RWPE1 (cell line): ENCODE measurements around the gene MMP25.
"Not testable (repeated sequence)": the region's sequence is repeated elsewhere in the genome, so short reads cannot be mapped to it uniquely, and the experiment has no call there.

Experiments
- CTCF ChIA-PET: fragments of 350-600 bp; sonication (Branson Sonifier 250); formaldehyde crosslinking; extraction: SDS; loops from one replicate; lab custom pipeline; 2021; lab: Yijun Ruan, JAX
- POLR2A ChIA-PET: fragments of 400-600 bp; formaldehyde crosslinking; extraction: SDS; loops from one replicate; lab custom pipeline; 2020; ENCODE audit warnings: antibody characterized with exemption; ENCODE audit not compliant: low non-redundant PET; lab: Yijun Ruan, JAX
- DNase-seq: peaks from one replicate; pipeline ENCODE4 v3.0.0; 2012; ENCODE audit warnings: low spot score
- H3K27ac ChIP-seq: fragments of 450-650 bp; 2 replicates; pipeline ENCODE4 v1.5.1; 2017
- CTCF ChIP-seq: fragments of 450-650 bp; conservative IDR thresholded peaks from 2 replicates; pipeline ENCODE4 v1.5.1; 2017; ENCODE audit warnings: low read depth, mild to moderate bottlenecking

MMP25 gene

GRCh38 chr16:3066440-3066748 is 20.0 kb downstream of the MMP25 start:
- DNase-seq, result no peak
- TF ChIP-seq CTCF, result no peak
- no peak overlapping the region for H3K27ac ChIP-seq
- ChIA-PET CTCF (interaction anchor here (0.9 kb wide), 1 partner anchor 30 kb away, joined by 3 read pairs; no protein-coding TSS in a partner anchor), POLR2A (no interaction called here)

- DNase-seq, result no peak
- no peak for TF ChIP-seq CTCF
- ChIA-PET POLR2A (no interaction called here), CTCF (interaction anchor here (0.9 kb wide), 1 partner anchor 103 kb away, joined by 4 read pairs; no protein-coding TSS in a partner anchor)
- H3K27ac ChIP-seq, result no peak overlapping the region; the same call in 1 of the 2 replicates
Observed at GRCh38 chr16:3068487-3068886, 22.1 kb downstream of the MMP25 start.

- DNase-seq, H3K27ac ChIP-seq, POLR2A ChIA-PET: not testable (repeated sequence)
- CTCF ChIA-PET, result interaction anchor here (0.5 kb wide), 1 partner anchor 97 kb away, joined by 4 read pairs; no protein-coding TSS in a partner anchor
Observed at GRCh38 chr16:3069146-3069545, 22.8 kb downstream of the MMP25 start.

DNA sequence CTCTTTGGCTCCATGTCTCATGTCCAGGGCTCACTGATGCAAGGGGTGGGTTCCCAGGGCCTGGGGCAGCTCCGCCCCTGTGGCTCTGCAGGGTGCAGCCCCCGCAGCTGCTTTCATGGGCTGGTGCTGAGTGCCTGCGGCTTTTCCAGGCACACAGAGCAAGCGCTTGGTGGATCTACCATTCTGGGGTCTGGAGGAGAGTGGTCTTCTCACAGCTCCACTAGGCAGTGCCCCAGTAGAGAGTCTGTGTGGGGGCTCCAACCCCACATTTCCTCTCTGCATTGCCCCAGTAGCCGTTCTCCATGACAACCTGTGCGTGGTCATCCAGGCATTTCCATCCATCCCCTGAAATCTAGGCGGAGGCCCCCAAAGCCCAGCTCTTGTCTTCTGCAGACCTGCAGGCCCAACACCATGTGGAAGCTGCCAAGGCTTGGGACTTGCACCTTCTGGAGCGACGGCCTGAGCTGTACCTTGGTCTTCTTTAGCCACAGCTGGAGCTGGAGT is 24.3 kb downstream of the MMP25 start:
- ChIA-PET POLR2A (no interaction called here), CTCF (interaction anchor here (1.8 kb wide), 1 partner anchor 12 kb away, joined by 4 read pairs; no protein-coding TSS in a partner anchor)
- TF ChIP-seq CTCF, result no peak
- no peak for DNase-seq
- no peak overlapping the region for H3K27ac ChIP-seq

DNA sequence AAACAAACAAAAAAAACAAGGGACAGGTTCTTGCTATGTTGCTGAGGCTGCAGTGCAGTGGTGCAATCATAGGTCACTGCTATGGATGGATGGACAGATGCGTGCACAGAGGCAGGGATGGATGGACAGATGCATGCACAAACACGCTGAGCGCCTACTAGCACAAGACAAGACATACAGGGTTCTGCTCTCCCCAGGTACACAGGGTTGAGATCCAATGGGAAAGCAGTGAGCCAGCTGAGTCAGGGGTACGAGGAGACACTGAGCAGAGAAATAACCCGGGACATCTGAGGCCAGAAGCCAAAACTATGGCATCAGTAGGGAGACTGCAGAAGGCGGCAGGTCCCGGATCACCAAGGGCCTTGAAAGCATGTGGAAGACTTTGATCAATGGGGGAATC is 25.3 kb downstream of the MMP25 start:
- CTCF ChIA-PET, result interaction anchor here (1.8 kb wide), 1 partner anchor 13 kb away, joined by 4 read pairs; no protein-coding TSS in a partner anchor
- DNase-seq, result no peak
- no peak overlapping the region for H3K27ac ChIP-seq
- TF ChIP-seq CTCF, result no peak
- POLR2A ChIA-PET, result no interaction called here

DNA sequence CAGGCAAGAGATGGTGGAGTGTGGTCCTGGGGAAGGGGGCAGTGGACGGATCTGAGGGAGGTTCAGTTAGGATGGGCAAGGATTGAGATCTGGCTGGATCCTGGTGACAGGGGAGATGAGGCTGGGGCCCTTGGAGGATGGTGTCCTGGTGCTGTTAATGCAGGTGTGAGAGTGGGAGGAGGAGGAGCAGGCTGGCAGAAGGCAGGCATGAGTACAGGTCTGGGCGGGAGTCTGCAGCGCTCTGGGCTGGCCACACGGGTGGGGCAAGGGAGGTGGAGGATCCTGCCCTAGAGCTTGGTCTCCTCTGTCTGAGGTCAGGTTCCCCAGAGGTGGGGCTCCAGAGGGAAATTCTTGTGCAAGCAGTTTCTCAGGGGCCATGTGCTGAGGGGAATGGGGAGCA is 25.8 kb downstream of the MMP25 start:
- DNase-seq, POLR2A ChIA-PET, H3K27ac ChIP-seq: not testable (repeated sequence)
- CTCF ChIA-PET, result interaction anchor here (1.8 kb wide), 1 partner anchor 14 kb away, joined by 4 read pairs; no protein-coding TSS in a partner anchor

GRCh38 chr16:3072576-3073263 is 26.4 kb downstream of the MMP25 start:
- POLR2A ChIA-PET, DNase-seq, H3K27ac ChIP-seq, CTCF ChIA-PET: not testable (repeated sequence)

- no peak overlapping the region for H3K27ac ChIP-seq
- POLR2A ChIA-PET, result no interaction called here
- no peak for DNase-seq
- no peak for TF ChIP-seq CTCF
- CTCF ChIA-PET, result no interaction called here
Observed at GRCh38 chr16:3073448-3073847, 27.1 kb downstream of the MMP25 start.
